Measurements from ENCODE around the gene TRIP11.

The TRIP11 gene

DNA sequence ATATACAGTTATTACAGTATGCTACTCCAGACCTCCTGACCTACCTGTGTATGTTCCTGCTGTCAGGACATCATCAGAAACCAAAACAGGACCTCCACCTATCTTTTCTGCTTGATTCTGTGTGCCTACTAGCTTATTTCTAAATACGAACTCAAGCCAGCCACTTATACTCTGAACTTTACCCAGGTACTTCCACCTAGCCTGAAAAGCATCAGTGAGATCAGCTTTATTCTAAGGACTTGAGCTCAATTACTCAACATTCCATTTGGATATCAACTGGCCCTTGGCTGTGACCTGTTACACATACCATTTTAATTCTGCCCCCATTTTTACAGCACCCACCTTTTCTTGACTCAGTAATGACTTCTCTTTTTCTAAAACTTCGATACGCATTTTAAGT lies 29.2 kb downstream of the TRIP11 start:
- no peak overlapping the region for H2BK12ac ChIP-seq (ENCODE audit: low read length)
- no CpG with 5 or more reads among the region's 3 CpGs for WGBS (ENCODE audit: extremely low coverage, insufficient coverage, insufficient read length)

DNA sequence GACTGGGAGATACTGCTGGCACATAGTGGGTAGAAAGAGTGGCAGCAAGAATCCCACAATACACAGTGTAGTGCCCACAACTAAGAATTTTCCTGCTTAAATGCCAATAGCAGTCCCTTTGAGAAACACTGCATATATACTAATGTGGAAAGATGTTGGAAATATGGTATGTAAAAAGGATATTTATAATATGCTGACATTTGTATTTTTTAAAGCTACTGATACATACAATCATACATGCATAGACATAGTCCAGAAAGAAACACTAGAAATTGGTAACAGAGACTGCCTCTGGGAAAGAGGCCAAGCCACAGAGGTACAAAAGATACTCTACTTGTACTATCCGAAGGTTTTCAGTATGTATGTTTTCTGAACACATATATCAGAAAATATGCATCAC lies 30.3 kb downstream of the TRIP11 start:
- Histone ChIP-seq H3K4me2 (ENCODE audit: low read length) (no peak overlapping the region), H2AFZ (ENCODE audit: insufficient read depth, low read length, poor library complexity) (no peak overlapping the region), H4K91ac (ENCODE audit: low read depth, low read length) (no peak overlapping the region), H3K36me3 (ENCODE audit: control insufficient read depth in 1 of 2, insufficient read depth in 2 of 2, low read length in 2 of 2) (peaks cover 6 to 10% of the 10 kb centered on the region in 2 experiments), H3K79me2 (ENCODE audit: control insufficient read depth, insufficient read depth, low read length, poor library complexity) (no peaks in the 10 kb centered on the region), H3K4me3 (ENCODE audit: low read depth, low read length) (no peak overlapping the region), H3K27ac (ENCODE audit: low read depth, low read length) (no peak overlapping the region), H3K4me1 (ENCODE audit: control insufficient read depth in 1 of 2, insufficient read depth in 2 of 2, low read length in 2 of 2) (no peaks in the 10 kb centered on the region), H4K12ac (ENCODE audit: low read depth, low read length) (no peak overlapping the region), H2BK120ac (ENCODE audit: insufficient read depth, low read length, poor library complexity) (no peak overlapping the region), H3K27me3 (ENCODE audit: insufficient read depth, low read length) (no peaks in the 10 kb centered on the region), H2BK12ac (ENCODE audit: low read length) (no peak overlapping the region), H2AK5ac (ENCODE audit: low read length) (no peak overlapping the region), H3K14ac (ENCODE audit: low read length) (no peak overlapping the region), H3K4ac (ENCODE audit: low read depth, low read length) (no peak overlapping the region), H3K79me1 (ENCODE audit: low read length) (no peaks in the 10 kb centered on the region), H4K8ac (ENCODE audit: low read depth, low read length) (no peak overlapping the region), H2BK5ac (ENCODE audit: low read depth, low read length, poor library complexity) (no peak overlapping the region), H3K9ac (ENCODE audit: low read length) (no peak overlapping the region), H3K23ac (ENCODE audit: low read length) (no peak overlapping the region), H3K18ac (ENCODE audit: low read length) (no peak overlapping the region), H3K9me3 (ENCODE audit: insufficient read depth, low read depth, low read length) (no peaks in the 10 kb centered on the region)
- no peak for DNase-seq
- no CpG with 5 or more reads among the region's 1 CpG for WGBS (ENCODE audit: extremely low coverage, insufficient coverage, insufficient read length)

More for the DNA sequence above, 29.2 kb downstream of the TRIP11 start:
- no peak overlapping the region for H3K9ac ChIP-seq (ENCODE audit: low read length)
- no peaks in the 10 kb centered on the region for H3K4me1 ChIP-seq (ENCODE audit: control insufficient read depth in 1 of 2, insufficient read depth in 2 of 2, low read length in 2 of 2)
- H3K27me3 ChIP-seq (ENCODE audit: insufficient read depth, low read length): no peaks in the 10 kb centered on the region
- H3K36me3 ChIP-seq (ENCODE audit: control insufficient read depth in 1 of 2, insufficient read depth in 2 of 2, low read length in 2 of 2): peaks cover 13% of the 10 kb centered on the region in 2 experiments
- H2BK120ac ChIP-seq (ENCODE audit: insufficient read depth, low read length, poor library complexity): no peak overlapping the region
- H3K4me3 ChIP-seq (ENCODE audit: low read depth, low read length): no peak overlapping the region
- H3K79me1 ChIP-seq (ENCODE audit: low read length): no peaks in the 10 kb centered on the region
- no peak overlapping the region for H3K14ac ChIP-seq (ENCODE audit: low read length)
- no peak overlapping the region for H2BK5ac ChIP-seq (ENCODE audit: low read depth, low read length, poor library complexity)
- H2AFZ ChIP-seq (ENCODE audit: insufficient read depth, low read length, poor library complexity): no peak overlapping the region
- no peak for DNase-seq
- no peak overlapping the region for H2AK5ac ChIP-seq (ENCODE audit: low read length)
- H3K4me2 ChIP-seq (ENCODE audit: low read length): no peak overlapping the region
- H3K4ac ChIP-seq (ENCODE audit: low read depth, low read length): no peak overlapping the region
- H3K9me3 ChIP-seq (ENCODE audit: insufficient read depth, low read depth, low read length): no peaks in the 10 kb centered on the region
- H3K18ac ChIP-seq (ENCODE audit: low read length): no peak overlapping the region
- H3K23ac ChIP-seq (ENCODE audit: low read length): no peak overlapping the region
- H3K27ac ChIP-seq (ENCODE audit: low read depth, low read length): no peak overlapping the region
- H4K12ac ChIP-seq (ENCODE audit: low read depth, low read length): no peak overlapping the region
- no peak overlapping the region for H4K8ac ChIP-seq (ENCODE audit: low read depth, low read length)
- no peak overlapping the region for H4K91ac ChIP-seq (ENCODE audit: low read depth, low read length)
- no peaks in the 10 kb centered on the region for H3K79me2 ChIP-seq (ENCODE audit: control insufficient read depth, insufficient read depth, low read length, poor library complexity)

DNA sequence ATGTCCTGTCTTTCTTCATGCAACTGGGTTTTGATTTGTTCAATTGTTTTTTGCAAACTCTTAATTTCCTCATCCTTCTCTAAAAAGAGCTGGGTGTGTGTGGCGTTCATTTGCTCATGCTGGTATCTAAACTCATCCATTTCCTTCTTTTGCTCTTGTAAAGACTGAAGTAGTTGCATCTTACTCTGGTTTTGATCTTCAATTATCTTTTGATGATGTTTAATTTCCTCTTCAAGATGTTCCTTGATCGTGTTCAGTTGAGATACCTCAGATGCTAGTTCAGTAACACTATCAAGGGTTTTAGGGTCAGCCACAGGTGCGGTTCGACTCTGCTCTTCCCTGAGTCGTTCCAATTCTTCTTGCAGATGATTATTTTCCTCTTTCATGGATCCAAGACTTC lies 34.8 kb downstream of the TRIP11 start:
- no peaks in the 10 kb centered on the region for H3K4me1 ChIP-seq (ENCODE audit: control insufficient read depth in 1 of 2, insufficient read depth in 2 of 2, low read length in 2 of 2)
- no peak overlapping the region for H2BK120ac ChIP-seq (ENCODE audit: insufficient read depth, low read length, poor library complexity)
- no peaks in the 10 kb centered on the region for H3K79me2 ChIP-seq (ENCODE audit: control insufficient read depth, insufficient read depth, low read length, poor library complexity)
- H4K12ac ChIP-seq (ENCODE audit: low read depth, low read length): no peak overlapping the region
- no peak overlapping the region for H3K14ac ChIP-seq (ENCODE audit: low read length)
- no peak overlapping the region for H3K27ac ChIP-seq (ENCODE audit: low read depth, low read length)
- no CpG with 5 or more reads among the region's 5 CpGs for WGBS (ENCODE audit: extremely low coverage, insufficient coverage, insufficient read length)
- H2BK5ac ChIP-seq (ENCODE audit: low read depth, low read length, poor library complexity): no peak overlapping the region
- DNase-seq: no peak
- no peak overlapping the region for H3K23ac ChIP-seq (ENCODE audit: low read length)
- H3K27me3 ChIP-seq (ENCODE audit: insufficient read depth, low read length): no peaks in the 10 kb centered on the region
- no peak overlapping the region for H3K18ac ChIP-seq (ENCODE audit: low read length)
- no peak overlapping the region for H4K91ac ChIP-seq (ENCODE audit: low read depth, low read length)
- H3K4me3 ChIP-seq (ENCODE audit: low read depth, low read length): no peak overlapping the region
- no peak overlapping the region for H2AK5ac ChIP-seq (ENCODE audit: low read length)
- H3K4me2 ChIP-seq (ENCODE audit: low read length): no peak overlapping the region
- H2AFZ ChIP-seq (ENCODE audit: insufficient read depth, low read length, poor library complexity): no peak overlapping the region
- no peak overlapping the region for H3K4ac ChIP-seq (ENCODE audit: low read depth, low read length)
- H2BK12ac ChIP-seq (ENCODE audit: low read length): no peak overlapping the region
- H3K79me1 ChIP-seq (ENCODE audit: low read length): no peaks in the 10 kb centered on the region
- no peaks in the 10 kb centered on the region for H3K9me3 ChIP-seq (ENCODE audit: insufficient read depth, low read depth, low read length)
- no peak overlapping the region for H3K9ac ChIP-seq (ENCODE audit: low read length)
- no peak overlapping the region for H4K8ac ChIP-seq (ENCODE audit: low read depth, low read length)
- peaks cover 0 to 8% of the 10 kb centered on the region in 2 experiments for H3K36me3 ChIP-seq (ENCODE audit: control insufficient read depth in 1 of 2, insufficient read depth in 2 of 2, low read length in 2 of 2)

DNA sequence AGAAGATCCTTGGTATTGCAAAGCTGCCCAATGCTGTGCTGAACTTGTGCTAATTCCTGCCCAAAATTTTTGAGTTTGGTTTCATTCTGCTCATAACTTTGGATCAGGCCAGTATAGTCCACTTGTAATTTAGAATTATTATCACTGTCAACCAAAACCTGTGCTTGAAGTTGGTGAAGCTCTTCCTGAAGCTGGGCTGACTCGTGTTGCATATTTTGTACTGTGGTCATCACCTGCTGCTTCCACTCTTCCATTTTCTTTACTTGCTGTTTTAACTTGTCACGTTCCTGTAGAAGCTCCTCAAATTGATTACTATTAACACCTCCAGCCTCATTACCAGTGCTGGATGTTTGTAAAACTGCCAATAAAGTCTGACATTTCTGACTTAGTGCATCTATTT lies 35.8 kb downstream of the TRIP11 start:
- no peak overlapping the region for H4K12ac ChIP-seq (ENCODE audit: low read depth, low read length)
- H3K9ac ChIP-seq (ENCODE audit: low read length): no peak overlapping the region
- H4K8ac ChIP-seq (ENCODE audit: low read depth, low read length): no peak overlapping the region
- no peaks in the 10 kb centered on the region for H3K27me3 ChIP-seq (ENCODE audit: insufficient read depth, low read length)
- H3K36me3 ChIP-seq (ENCODE audit: control insufficient read depth in 1 of 2, insufficient read depth in 2 of 2, low read length in 2 of 2): peaks cover 0 to 8% of the 10 kb centered on the region in 2 experiments
- no peak for DNase-seq
- H3K4me3 ChIP-seq (ENCODE audit: low read depth, low read length): no peak overlapping the region
- no peak overlapping the region for H3K23ac ChIP-seq (ENCODE audit: low read length)
- no peak overlapping the region for H2BK120ac ChIP-seq (ENCODE audit: insufficient read depth, low read length, poor library complexity)
- H3K27ac ChIP-seq (ENCODE audit: low read depth, low read length): no peak overlapping the region
- H3K4ac ChIP-seq (ENCODE audit: low read depth, low read length): no peak overlapping the region
- H2AK5ac ChIP-seq (ENCODE audit: low read length): no peak overlapping the region
- no peaks in the 10 kb centered on the region for H3K4me1 ChIP-seq (ENCODE audit: control insufficient read depth in 1 of 2, insufficient read depth in 2 of 2, low read length in 2 of 2)
- H3K9me3 ChIP-seq (ENCODE audit: insufficient read depth, low read depth, low read length): no peaks in the 10 kb centered on the region
- H3K18ac ChIP-seq (ENCODE audit: low read length): no peak overlapping the region
- no peak overlapping the region for H3K4me2 ChIP-seq (ENCODE audit: low read length)
- H2AFZ ChIP-seq (ENCODE audit: insufficient read depth, low read length, poor library complexity): no peak overlapping the region
- no peak overlapping the region for H4K91ac ChIP-seq (ENCODE audit: low read depth, low read length)
- H3K14ac ChIP-seq (ENCODE audit: low read length): no peak overlapping the region
- no peak overlapping the region for H2BK5ac ChIP-seq (ENCODE audit: low read depth, low read length, poor library complexity)
- H3K79me1 ChIP-seq (ENCODE audit: low read length): no peaks in the 10 kb centered on the region
- WGBS (ENCODE audit: extremely low coverage, insufficient coverage, insufficient read length): no CpG with 5 or more reads among the region's 2 CpGs
- H2BK12ac ChIP-seq (ENCODE audit: low read length): no peak overlapping the region
- no peaks in the 10 kb centered on the region for H3K79me2 ChIP-seq (ENCODE audit: control insufficient read depth, insufficient read depth, low read length, poor library complexity)
